Subcutaneous abdominal adipose tissue (tissue), 5 donors: ENCODE results near the gene ZNF536.

Experiments used
- H3K27ac ChIP-seq: one replicate; pipeline ENCODE4 v1.7.0; 2013; ENCODE audit warnings: low read depth, mild to moderate bottlenecking, inconsistent platforms, low read length, moderate library complexity
- H3K27me3 ChIP-seq, 5 donors: one replicate each; pipeline ENCODE4 v1.7.0; 2013; ENCODE audit warnings: low read length in 5 of 5, inconsistent platforms in 1 of 5; ENCODE audit not compliant: control insufficient read depth in 5 of 5, insufficient read depth in 4 of 5
- H3K36me3 ChIP-seq, 5 donors: one replicate each; pipeline ENCODE4 v1.7.0; 2013; ENCODE audit warnings: low read length in 5 of 5; ENCODE audit not compliant: control insufficient read depth in 5 of 5, insufficient read depth in 5 of 5
- H3K4me1 ChIP-seq, 5 donors: one replicate each; pipeline ENCODE4 v1.7.0; 2013; ENCODE audit warnings: low read length in 5 of 5, mild to moderate bottlenecking in 3 of 5, moderate library complexity in 1 of 5; ENCODE audit not compliant: control insufficient read depth in 5 of 5, insufficient read depth in 5 of 5
- H3K4me3 ChIP-seq, 5 donors: one replicate each; pipeline ENCODE4 v1.7.0; 2013; ENCODE audit warnings: low read length in 5 of 5, low read depth in 1 of 5
- H3K9ac ChIP-seq, 5 donors: one replicate each; pipeline ENCODE4 v1.7.0; 2013; ENCODE audit warnings: low read length in 5 of 5, mild to moderate bottlenecking in 4 of 5, moderate library complexity in 3 of 5
- H3K9me3 ChIP-seq, 5 donors: one replicate each; pipeline ENCODE4 v1.7.0; 2013; ENCODE audit warnings: low read length in 5 of 5; ENCODE audit not compliant: control insufficient read depth in 5 of 5
- donor health status: healthy.
- donor health status: healthy.
- donor health status: healthy.
- donor health status: healthy.
- donor health status: healthy.

The ZNF536 gene

GRCh38 chr19:30513082-30513411 lies 140.9 kb downstream of the ZNF536 start:
- Histone ChIP-seq H3K9me3 (no peaks in the 10 kb centered on the region), H3K27ac (no peak overlapping the region), H3K9ac (no peak overlapping the region), H3K4me3 (no peak overlapping the region), H3K36me3 (no peaks in the 10 kb centered on the region), H3K4me1 (no peaks in the 10 kb centered on the region), H3K27me3 (peaks cover 4 to 13% (median 8%) of the 10 kb centered on the region in 5 donors)

GRCh38 chr19:30516111-30516510 lies 143.9 kb downstream of the ZNF536 start:
- no peaks in the 10 kb centered on the region for H3K9me3 ChIP-seq
- no peaks in the 10 kb centered on the region for H3K4me1 ChIP-seq
- no peak overlapping the region for H3K27ac ChIP-seq
- no peak overlapping the region for H3K9ac ChIP-seq
- H3K27me3 ChIP-seq = peaks cover 0 to 9% (median 5%) of the 10 kb centered on the region in 5 donors
- H3K36me3 ChIP-seq = no peaks in the 10 kb centered on the region
- no peak overlapping the region for H3K4me3 ChIP-seq

GRCh38 chr19:30516531-30516930 lies 144.3 kb downstream of the ZNF536 start:
- Histone ChIP-seq H3K27me3 (peaks cover 0 to 9% (median 5%) of the 10 kb centered on the region in 5 donors), H3K4me3 (no peak overlapping the region), H3K27ac (no peak overlapping the region), H3K9ac (no peak overlapping the region), H3K4me1 (no peaks in the 10 kb centered on the region), H3K36me3 (no peaks in the 10 kb centered on the region), H3K9me3 (no peaks in the 10 kb centered on the region)

- Histone ChIP-seq H3K27me3 (peaks cover 0 to 10% (median 4%) of the 10 kb centered on the region in 5 donors), H3K4me3 (no peak overlapping the region), H3K9ac (no peak overlapping the region), H3K27ac (no peak overlapping the region), H3K9me3 (no peaks in the 10 kb centered on the region), H3K4me1 (no peaks in the 10 kb centered on the region), H3K36me3 (no peaks in the 10 kb centered on the region)
Observed at GRCh38 chr19:30518965-30519606, 146.9 kb downstream of the ZNF536 start.

GRCh38 chr19:30519607-30520205 lies 147.5 kb downstream of the ZNF536 start:
- no peak overlapping the region for H3K27ac ChIP-seq
- peaks cover 0 to 9% (median 4%) of the 10 kb centered on the region in 5 donors for H3K27me3 ChIP-seq
- no peak overlapping the region for H3K9ac ChIP-seq
- no peaks in the 10 kb centered on the region for H3K36me3 ChIP-seq
- H3K9me3 ChIP-seq = no peaks in the 10 kb centered on the region
- H3K4me1 ChIP-seq = no peaks in the 10 kb centered on the region
- no peak overlapping the region for H3K4me3 ChIP-seq

GRCh38 chr19:30520735-30521479 lies 148.7 kb downstream of the ZNF536 start:
- Histone ChIP-seq H3K9ac (no peak overlapping the region), H3K36me3 (no peaks in the 10 kb centered on the region), H3K4me1 (no peaks in the 10 kb centered on the region), H3K9me3 (no peaks in the 10 kb centered on the region), H3K27ac (no peak overlapping the region), H3K27me3 (peaks cover 0 to 15% (median 11%) of the 10 kb centered on the region in 5 donors), H3K4me3 (no peak overlapping the region)

- Histone ChIP-seq H3K27me3 (peaks cover 0 to 17% (median 11%) of the 10 kb centered on the region in 5 donors), H3K27ac (no peak overlapping the region), H3K4me3 (no peak overlapping the region), H3K36me3 (no peaks in the 10 kb centered on the region), H3K9me3 (no peaks in the 10 kb centered on the region), H3K4me1 (no peaks in the 10 kb centered on the region), H3K9ac (no peak overlapping the region)
Observed at GRCh38 chr19:30521937-30522336, 149.8 kb downstream of the ZNF536 start.

- Histone ChIP-seq H3K36me3 (no peaks in the 10 kb centered on the region), H3K9me3 (no peaks in the 10 kb centered on the region), H3K4me3 (no peak overlapping the region), H3K4me1 (no peaks in the 10 kb centered on the region), H3K27ac (no peak overlapping the region), H3K27me3 (peaks cover 0 to 17% (median 11%) of the 10 kb centered on the region in 5 donors), H3K9ac (no peak overlapping the region)
Observed at GRCh38 chr19:30522341-30522740, 150.2 kb downstream of the ZNF536 start.

- H3K4me3 ChIP-seq = no peak overlapping the region
- peaks cover 0 to 14% (median 11%) of the 10 kb centered on the region in 5 donors for H3K27me3 ChIP-seq
- H3K9me3 ChIP-seq = no peaks in the 10 kb centered on the region
- no peak overlapping the region for H3K9ac ChIP-seq
- H3K27ac ChIP-seq = no peak overlapping the region
- H3K36me3 ChIP-seq = no peaks in the 10 kb centered on the region
- no peaks in the 10 kb centered on the region for H3K4me1 ChIP-seq
Observed at GRCh38 chr19:30523791-30524190, 151.6 kb downstream of the ZNF536 start.

GRCh38 chr19:30525383-30525782 lies 153.2 kb downstream of the ZNF536 start:
- Histone ChIP-seq H3K4me1 (peaks cover 0 to 5% (median 0%) of the 10 kb centered on the region in 5 donors), H3K27me3 (peaks cover 0 to 14% (median 6%) of the 10 kb centered on the region in 5 donors), H3K36me3 (no peaks in the 10 kb centered on the region), H3K9me3 (peaks cover 0 to 2% (median 0%) of the 10 kb centered on the region in 5 donors), H3K9ac (no peak overlapping the region), H3K4me3 (no peak overlapping the region), H3K27ac (no peak overlapping the region)
